Activated T-helper 9 cell treated with anti-CD3 and anti-CD28 coated beads, Interleukin-2, amount 50 U/mL, for 16 hours (primary cell): ENCODE measurements around the gene SHROOM3.

Experiments
- DNase-seq: peaks from one replicate; pipeline ENCODE4 v3.0.0-alpha.2; 2020; ENCODE audit warnings: low read depth

The SHROOM3 gene

DNA sequence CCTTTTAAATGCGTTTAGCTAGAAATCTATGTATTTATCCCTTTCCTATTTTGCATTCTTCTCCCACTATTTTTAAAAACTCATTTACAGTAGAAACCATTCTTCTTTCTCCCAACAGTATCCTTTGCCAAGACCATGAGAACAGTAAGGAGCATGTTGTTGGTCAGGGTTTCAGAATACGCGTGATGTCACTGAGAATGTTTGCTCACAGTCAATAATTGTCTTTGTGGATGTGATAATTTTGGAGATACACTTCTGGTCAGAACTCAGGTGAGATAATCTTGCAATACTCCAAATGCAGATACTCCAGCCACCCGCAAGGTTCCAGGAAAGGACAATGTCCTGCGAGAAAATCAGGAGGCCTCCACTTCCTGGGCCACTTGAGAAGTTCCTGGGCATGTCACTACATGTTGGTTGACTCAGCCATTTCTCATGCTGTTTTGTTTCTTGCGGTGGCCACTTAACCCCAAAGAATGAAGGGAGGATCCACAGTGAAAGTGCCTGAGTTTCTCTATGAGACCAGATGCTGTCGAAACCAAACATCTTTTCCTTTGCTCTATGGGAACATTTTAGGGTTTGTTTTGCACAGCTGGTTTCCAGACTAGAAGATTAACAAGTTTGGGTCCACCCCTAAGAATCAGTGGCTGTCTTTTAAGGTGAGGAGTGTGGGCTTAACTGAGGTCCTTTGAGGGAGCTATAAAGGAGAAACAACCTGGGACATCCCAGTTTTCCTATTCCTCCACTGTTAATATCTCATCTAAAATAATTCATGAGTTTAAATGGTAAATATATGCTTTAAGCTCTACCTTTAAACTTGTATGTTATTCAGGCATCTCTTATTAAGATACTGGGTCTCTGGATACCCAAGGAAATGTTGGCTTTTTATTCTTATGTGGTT lies 346.9 kb downstream of the SHROOM3 start:
- DNase-seq: no peak

DNA sequence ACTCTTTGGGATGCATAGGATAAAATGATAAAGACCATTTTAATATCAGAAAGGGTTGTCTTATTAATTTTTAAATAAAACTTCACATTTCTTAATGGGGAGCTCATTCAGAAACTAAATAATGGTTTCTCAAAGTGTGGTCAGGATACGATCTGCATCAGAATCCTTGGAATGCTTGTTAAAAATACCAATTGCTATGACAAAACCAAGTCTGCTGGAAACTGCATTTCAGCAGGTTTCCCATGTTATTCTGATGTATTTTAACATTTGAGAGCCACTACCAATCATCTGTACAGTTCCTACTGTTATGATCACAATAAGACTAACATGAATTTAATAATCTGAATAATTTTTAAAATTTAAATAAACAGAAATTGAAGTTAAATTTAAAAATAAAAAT lies 347.8 kb downstream of the SHROOM3 start:
- DNase-seq: no peak

DNA sequence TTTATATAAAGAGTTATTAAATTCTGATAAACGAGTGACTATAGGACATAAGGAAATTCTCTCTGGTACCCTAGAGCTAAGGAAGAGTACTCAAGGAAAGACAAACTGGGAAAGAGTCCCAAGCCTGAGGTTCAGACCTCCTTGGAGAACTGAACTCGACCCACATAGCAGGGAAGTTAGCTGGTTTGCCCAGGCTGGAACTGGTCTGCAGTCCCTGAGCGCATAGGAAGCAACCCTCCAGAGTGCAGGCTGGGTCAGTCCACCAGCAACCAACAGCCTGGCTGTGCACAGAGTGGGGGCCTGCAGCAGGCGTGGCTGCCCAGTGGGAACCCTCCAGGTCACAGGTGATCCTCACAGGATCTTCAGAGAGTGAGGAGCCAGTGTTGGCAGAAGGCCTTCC lies 348.8 kb downstream of the SHROOM3 start:
- DNase-seq: no peak

DNA sequence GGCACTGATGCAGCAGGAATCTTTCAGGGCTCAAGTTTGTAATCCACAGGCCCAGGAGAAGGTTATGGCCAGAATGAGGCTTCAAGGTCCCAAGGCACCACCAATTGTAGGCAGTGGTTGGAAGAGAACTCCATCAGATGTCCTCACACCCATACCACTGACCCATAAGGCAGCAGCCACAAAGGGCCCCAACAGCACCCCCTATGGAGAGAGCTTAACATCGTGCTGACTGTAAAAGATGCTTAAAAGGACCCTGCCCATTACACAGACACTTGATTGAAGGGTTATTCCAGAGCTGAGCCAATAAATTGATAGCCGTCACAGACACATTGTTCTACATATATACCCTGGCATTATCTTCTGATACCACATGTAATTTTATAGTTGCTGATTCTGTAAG lies 349.2 kb downstream of the SHROOM3 start:
- DNase-seq: no peak

- DNase-seq: no peak
These were observed 352.9 kb downstream of the SHROOM3 start for GRCh38 chr4:76787898-76788297.

- no peak for DNase-seq
These were observed 355.3 kb downstream of the SHROOM3 start for GRCh38 chr4:76790377-76790776.

- no peak for DNase-seq
These were observed 356.4 kb downstream of the SHROOM3 start for GRCh38 chr4:76791479-76791878.

- DNase-seq: no peak
These were observed 357.4 kb downstream of the SHROOM3 start for GRCh38 chr4:76792418-76792817.

- DNase-seq: no peak
These were observed 360.2 kb downstream of the SHROOM3 start for GRCh38 chr4:76795243-76795642.

DNA sequence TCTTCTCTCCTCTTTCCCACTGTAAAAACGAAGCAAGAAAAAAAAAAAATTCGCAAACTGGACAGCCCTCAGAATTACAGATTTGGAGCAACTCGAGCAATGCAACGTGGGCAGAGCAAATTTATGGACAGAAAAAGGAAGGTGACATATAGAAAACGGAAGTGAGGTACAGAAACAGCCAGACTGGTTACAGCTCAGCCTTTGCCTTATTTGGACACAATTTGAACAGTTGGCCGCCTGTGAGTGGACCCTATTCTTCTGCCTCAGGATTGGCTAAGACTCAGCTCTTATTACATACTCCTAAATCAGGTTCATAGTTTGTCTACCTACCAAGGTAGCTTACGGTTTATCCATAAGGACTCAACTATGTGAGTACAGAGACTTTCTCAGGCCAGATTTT lies 364.1 kb downstream of the SHROOM3 start:
- DNase-seq: no peak

GRCh38 chr4:76799718-76800117 lies 364.7 kb downstream of the SHROOM3 start:
- DNase-seq: no peak

- no peak for DNase-seq
These were observed 365.9 kb downstream of the SHROOM3 start for GRCh38 chr4:76800902-76801301.

- no peak for DNase-seq
These were observed 366.7 kb downstream of the SHROOM3 start for GRCh38 chr4:76801621-76802235.

DNA sequence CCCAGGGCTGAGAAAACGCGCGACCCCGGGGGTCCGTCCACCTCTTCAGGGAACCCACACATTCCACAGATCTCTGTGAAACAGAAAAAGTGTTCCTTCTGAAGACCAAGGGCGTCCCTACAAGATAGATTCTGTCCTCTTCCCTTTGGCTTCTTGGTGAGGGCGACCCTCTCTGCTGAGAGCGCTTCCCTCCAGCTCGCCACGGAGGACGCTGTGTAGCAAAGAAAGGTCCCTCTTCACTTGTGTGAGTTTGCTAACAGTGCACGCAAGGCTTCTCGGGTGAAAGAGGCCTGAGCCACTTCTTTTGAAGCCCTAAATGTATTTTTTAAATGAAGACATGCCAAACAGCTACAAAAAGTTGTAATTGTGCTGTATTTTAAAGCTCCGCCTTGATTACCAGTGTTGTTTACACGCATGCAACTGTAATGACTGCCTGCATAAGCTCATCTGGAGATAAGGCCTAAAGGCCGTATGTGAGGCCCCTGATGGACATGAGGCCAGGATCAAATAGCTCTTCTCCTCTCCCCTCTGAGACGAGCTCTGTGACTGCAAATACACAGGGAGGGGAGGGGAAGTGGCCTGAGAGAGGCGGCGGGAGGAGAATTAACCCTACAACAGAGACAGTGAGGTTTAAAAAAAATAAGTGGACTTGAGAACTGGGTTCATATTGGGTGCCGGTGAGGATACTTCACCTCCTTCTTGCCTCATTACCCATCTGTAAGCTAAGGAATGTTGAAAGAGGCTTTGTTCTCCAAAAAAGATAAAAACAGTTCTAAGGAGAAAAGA lies 367.4 kb downstream of the SHROOM3 start:
- no peak for DNase-seq

DNA sequence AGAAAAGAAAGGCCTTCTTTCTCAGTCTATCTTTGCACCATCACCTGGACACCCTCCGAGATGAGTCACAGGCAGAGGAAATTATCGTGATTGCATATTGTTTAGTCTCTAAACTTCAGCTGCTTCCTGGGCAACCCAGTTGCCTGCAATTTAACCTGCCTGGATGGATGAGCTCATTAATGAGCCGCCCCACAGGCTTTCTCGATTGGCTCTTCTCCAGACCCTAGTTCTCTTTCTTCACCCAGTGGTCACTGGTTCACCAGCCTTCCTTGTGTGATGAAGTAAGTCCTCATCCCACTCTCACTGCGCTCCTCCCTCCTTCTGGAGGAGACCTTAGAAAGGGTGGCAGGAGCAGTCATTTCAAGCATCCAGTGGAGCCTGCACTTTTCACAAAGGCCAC lies 368.5 kb downstream of the SHROOM3 start:
- no peak for DNase-seq

DNA sequence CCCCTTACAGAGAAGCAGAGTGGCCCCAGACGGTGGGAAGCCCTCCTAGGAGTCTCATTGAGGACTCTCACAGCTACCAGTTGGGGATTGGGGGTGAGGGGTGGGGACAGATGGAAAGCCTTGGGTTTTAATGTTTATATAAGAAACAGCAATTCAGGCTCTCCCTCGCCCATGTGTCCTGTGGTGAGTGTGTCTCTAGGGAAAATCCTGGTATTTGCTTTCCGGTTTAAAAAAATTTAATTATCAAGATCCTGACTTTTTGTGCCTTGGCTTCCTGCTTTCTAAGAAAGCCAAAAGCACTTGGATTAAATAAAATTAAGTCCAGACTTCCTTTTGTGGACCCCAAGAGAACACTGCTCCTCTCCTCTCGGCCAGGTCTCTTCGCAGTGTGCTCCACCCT lies 369.1 kb downstream of the SHROOM3 start:
- no peak for DNase-seq

GRCh38 chr4:76806346-76806745 lies 371.3 kb downstream of the SHROOM3 start:
- DNase-seq: no peak

- DNase-seq: no peak
These were observed 371.7 kb downstream of the SHROOM3 start for GRCh38 chr4:76806757-76807156.

DNA sequence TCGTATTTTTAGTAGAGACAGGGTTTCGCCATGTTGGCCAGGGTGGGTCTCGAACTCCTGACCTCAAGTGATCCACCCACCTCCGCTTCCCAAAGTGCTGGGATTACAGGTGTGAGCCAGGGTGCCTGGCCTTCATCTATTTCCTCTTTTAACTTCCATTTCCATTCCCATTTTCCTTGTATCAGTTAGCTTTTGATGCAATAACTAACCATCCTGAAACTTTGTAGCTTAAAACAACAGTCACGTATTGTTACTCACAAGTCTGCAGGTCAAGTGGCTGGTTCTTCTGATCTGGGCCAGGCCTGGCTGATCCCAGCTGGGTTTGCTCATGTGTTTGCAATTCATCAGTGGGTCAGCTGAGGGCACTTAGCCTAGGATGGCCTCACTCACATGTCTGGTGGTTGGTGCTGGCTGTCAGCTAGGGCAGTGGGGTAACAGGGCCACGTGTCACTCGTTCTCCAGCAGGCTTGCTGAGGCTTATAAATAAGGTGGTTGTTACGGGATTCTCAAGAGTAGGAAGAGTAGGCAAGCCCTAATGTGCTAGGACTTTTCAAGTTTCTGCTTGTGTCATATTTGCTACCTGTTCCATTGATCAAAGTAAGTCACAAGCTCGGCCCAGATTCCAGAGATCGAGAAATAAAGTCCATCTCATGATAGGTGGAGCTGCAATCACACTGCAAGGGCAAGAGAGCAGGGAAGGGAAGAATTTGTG lies 374.7 kb downstream of the SHROOM3 start:
- no peak for DNase-seq

DNA sequence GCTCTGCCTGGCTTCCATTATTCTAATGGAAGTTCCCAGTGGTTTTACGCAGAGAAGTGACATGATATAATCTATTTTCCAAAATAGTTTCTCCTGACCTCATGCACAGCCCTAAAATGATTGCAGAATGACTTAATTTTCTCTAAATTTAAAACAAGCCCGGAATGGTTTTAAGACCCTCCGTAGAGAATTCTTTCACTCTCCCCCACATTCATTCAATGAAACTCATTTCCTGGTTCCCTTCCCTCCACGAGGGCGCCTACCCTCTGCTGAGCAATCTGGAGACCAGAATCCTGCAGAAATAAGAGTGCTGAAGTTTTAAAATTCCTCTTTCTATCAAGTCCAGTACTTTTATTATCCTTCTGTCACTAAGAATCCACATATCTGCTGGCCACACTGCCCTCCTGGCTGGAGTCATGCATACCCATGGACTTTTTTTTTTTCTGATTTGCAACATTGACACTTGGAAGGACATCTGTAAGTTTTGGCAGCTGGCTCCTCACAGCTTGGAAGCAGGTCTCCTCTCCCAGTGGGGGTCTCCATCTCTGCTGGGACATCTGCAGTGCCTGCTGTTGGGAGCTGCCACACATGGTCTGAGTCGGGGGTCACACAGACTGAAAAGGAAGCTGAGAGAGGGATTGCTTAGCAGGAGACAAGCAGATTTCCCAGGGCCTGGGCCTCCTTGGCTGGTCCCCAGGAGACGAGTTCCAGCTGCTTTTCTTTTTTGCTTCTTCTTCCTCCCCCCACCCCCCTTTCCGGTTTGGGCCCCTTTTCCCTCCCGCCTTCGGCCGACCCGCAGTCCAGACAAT lies 376.8 kb downstream of the SHROOM3 start:
- DNase-seq: no peak

- no peak for DNase-seq
These were observed 378.0 kb downstream of the SHROOM3 start for GRCh38 chr4:76813070-76813469.
